Fibroblast of villous mesenchyme (primary cell): Measurements from ENCODE around the gene DPF3. TPM values are rescaled to one million over a fixed set of nuclear protein-coding genes. Genes with fewer than 3 reads are reported as not detected.

ENCODE experiments used
- DNase-seq: peaks from one replicate; pipeline ENCODE4 v3.0.0-alpha.2; 2010; ENCODE audit warnings: low read depth
- H3K4me3 ChIP-seq: 2 replicates; pipeline ENCODE4 v1.5.1; 2011; ENCODE audit warnings: low read depth, mild to moderate bottlenecking, low read length
- CTCF ChIP-seq: IDR thresholded peaks from 2 replicates; pipeline ENCODE4 v1.5.1; 2012; ENCODE audit warnings: low read depth, mild to moderate bottlenecking, low read length; ENCODE audit not compliant: insufficient read depth
- total RNA-seq: library from RNA; depleted of rRNA; stranded (reverse); fragments of >200 nt; gene quantifications from 2 replicates; pipeline ENCODE4 v1.2.3, GENCODE V29; 2012

The DPF3 gene
- total RNA-seq, 1 donor: 10.4 TPM

GRCh38 chr14:72928872-72929271, 35.0 kb upstream of the DPF3 start:
- peak overlapping the region; percentile 58 for H3K4me3 ChIP-seq
- peak; percentile 82 for DNase-seq
- no peak for TF ChIP-seq CTCF

GRCh38 chr14:72926292-72927028, 32.6 kb upstream of the DPF3 start, which contains the start of gene DCAF4:
TSS of gene DCAF4 (plus strand) at chr14:72926464. CDS start at chr14:72937979, 11,515 bp downstream.
- no peak for TF ChIP-seq CTCF

DNA sequence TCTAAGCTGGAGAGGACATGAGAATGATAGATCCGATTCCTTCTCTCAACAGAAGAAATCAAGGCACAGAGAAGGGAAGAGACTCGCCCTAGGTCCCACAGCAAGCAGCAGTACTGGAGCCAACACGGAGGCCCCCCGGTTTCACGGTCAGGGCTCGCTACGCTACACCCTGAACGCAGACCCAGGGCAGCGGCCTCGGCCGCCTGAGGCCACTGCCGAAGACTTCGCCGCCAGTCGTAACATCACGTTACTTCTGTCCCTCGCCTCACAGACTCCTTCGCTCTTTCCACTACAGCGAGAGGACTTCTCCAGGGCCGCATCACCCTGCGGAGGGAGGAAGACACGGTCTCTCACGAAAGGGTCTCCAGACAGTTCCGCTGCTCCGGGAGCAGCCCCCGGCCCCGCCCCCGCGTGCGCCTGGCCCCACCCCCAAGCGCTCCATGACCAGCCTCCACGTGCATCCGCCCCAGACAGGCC, 32.0 kb upstream of the DPF3 start:
- no peak for TF ChIP-seq CTCF
- DNase-seq: no peak
- H3K4me3 ChIP-seq: peak overlapping the region; percentile 74

More at GRCh38 chr14:72926292-72927028, 32.6 kb upstream of the DPF3 start, which contains the start of gene DCAF4:
- DNase-seq: peak; percentile 99
- peak within 1 kb of the TSS; percentile 74 for H3K4me3 ChIP-seq

- no peak overlapping the region for H3K4me3 ChIP-seq
- TF ChIP-seq CTCF: no peak
- no peak for DNase-seq
These were observed 31.4 kb upstream of the DPF3 start for GRCh38 chr14:72925171-72925759.

- no peak overlapping the region for H3K4me3 ChIP-seq
- TF ChIP-seq CTCF: no peak
- no peak for DNase-seq
These were observed 30.4 kb upstream of the DPF3 start for GRCh38 chr14:72924337-72924736.

DNA sequence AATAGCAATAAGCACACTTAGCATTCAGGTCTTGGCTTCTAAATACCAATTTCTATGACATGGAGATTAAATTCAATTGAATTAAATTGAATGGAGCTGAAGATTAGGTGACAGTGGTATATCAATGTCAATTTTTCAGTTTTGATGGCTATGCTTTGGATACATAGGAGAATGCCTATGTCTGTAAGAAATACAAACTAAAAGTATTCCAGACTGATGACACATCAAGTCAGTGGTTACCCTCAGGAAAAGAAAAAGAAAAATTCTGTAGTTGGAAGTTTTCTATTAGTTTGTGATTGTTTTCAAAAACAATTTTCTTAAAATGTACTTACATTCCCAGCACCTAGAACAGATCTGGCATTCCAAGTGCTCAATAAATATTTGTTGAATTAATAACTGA, 27.5 kb upstream of the DPF3 start:
- no peak overlapping the region for H3K4me3 ChIP-seq
- TF ChIP-seq CTCF: no peak
- DNase-seq: no peak
